Lower leg skin (tissue), 4 donors: Measurements from ENCODE around the gene PROSER2. TPM values are rescaled to one million over a fixed set of nuclear protein-coding genes. Genes with fewer than 3 reads are reported as not detected.

Experiments used
- DNase-seq, 2 donors: peaks; one replicate each; pipeline ENCODE4 v3.0.0-alpha.2; 2019; ENCODE audit warnings: low spot score in 2 of 2
- H3K4me3 ChIP-seq: fragments of 200-600 bp; sonication (generic); 2 replicates; pipeline ENCODE4 v1.5.1; 2017; ENCODE audit warnings: mild to moderate bottlenecking, low read depth; ENCODE audit not compliant: poor library complexity, severe bottlenecking
- POLR2A ChIP-seq, 2 donors: fragments of 450-650 bp; IDR thresholded peaks; one replicate each; pipeline ENCODE4 v1.6.1; 2016 to 2017; ENCODE audit warnings: antibody characterized with exemption in 2 of 2, mild to moderate bottlenecking in 1 of 2, moderate library complexity in 1 of 2
- WGBS, 2 donors: methylation state at CpG; one replicate each; pipeline ENCODE4 v1.1.5; 2018; 5-methylcytosine and 5-hydroxymethylcytosine counted together
- intact Hi-C: fragments of 100-400 bp; cut with DNase I; formaldehyde crosslinking; loops from one replicate; pipeline ENCODE4 v1.15.0; 2023; ENCODE audit warnings: low total_unique reads
- total RNA-seq, 4 donors: library from RNA; depleted of rRNA; stranded (reverse); fragments of >200 nt; gene quantifications; one replicate each; pipeline ENCODE4 v1.1.0, GENCODE V29; 2016
- TF ChIP-seq, protein P1 (sequence below), 3 donors: fragments of 450-650 bp; IDR thresholded peaks; one replicate each; pipeline ENCODE4 v1.5.1; 2016; ENCODE audit warnings: antibody characterized with exemption in 3 of 3, mild to moderate bottlenecking in 3 of 3, moderate library complexity in 2 of 3

The PROSER2 gene
- total RNA-seq, 4 donors from 2014 or later, result 5.6 to 14.7 (median 9.1) TPM

DNA sequence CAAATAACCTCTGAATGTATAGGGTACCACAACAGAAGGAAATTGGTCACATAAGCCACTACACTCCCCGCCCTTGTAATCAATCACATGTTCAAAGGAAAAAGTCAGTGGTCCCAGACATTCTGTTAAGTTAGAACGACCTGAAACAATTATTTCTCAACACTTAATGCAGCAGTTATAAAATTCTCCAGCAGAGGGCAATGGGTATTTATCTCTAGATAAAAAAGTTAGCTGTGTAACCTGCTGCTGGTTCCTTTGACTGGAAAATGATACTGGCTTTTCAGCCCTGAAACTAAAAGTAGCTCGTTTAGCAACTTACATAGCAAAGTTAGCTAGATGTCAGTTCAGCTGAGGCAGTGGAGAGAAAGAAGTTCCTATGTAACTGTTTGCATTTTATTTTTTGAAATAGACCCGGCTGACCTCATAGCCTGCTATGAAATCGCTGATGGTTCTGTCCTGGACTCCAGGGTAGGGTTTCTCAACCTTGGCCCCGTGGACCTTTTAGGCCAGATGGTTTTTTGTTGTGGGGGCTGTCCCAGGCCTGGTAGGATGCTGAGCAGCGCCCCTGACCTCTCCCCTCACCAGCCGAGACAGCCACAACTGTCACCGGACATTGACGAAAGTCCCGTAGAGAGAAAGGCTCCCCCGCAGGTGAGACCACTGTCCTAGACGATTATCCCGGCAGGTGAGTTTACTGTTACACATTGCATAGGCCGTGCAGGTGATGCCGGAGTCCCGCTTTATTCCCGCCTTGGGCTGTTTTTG, 40.2 kb upstream of the PROSER2 start:
- WGBS, 2 donors, result 45 to 55% methylated on average over 18 of the region's 18 CpGs
- no peak overlapping the region for H3K4me3 ChIP-seq
- TF ChIP-seq POLR2A (IDR thresholded peaks at IDR 0.05), result no peak
- TF ChIP-seq, protein P1, sequence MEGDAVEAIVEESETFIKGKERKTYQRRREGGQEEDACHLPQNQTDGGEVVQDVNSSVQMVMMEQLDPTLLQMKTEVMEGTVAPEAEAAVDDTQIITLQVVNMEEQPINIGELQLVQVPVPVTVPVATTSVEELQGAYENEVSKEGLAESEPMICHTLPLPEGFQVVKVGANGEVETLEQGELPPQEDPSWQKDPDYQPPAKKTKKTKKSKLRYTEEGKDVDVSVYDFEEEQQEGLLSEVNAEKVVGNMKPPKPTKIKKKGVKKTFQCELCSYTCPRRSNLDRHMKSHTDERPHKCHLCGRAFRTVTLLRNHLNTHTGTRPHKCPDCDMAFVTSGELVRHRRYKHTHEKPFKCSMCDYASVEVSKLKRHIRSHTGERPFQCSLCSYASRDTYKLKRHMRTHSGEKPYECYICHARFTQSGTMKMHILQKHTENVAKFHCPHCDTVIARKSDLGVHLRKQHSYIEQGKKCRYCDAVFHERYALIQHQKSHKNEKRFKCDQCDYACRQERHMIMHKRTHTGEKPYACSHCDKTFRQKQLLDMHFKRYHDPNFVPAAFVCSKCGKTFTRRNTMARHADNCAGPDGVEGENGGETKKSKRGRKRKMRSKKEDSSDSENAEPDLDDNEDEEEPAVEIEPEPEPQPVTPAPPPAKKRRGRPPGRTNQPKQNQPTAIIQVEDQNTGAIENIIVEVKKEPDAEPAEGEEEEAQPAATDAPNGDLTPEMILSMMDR (IDR thresholded peaks at IDR 0.05), result peak in 1 of 3 donors; percentile 18
- no peak for DNase-seq
- intact Hi-C loops, result loop anchor here (5.0 kb wide), 1 partner anchor 204 kb away; no protein-coding TSS in a partner anchor

DNA sequence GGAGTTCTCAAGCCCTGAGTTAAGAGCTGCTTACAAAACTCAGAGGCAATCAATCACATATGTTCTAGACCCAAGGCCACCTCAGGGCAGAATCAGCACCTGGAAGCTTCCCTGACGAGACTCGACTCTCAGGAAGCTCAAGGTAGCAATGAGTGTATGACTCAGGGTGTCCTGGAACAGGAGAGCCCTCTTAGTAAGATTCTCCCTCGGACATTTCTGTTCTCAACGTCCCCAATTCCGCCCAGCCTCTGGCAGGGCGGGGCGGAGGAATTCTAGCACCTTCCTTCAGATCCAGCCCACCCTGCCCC, 39.6 kb upstream of the PROSER2 start:
- H3K4me3 ChIP-seq, result no peak overlapping the region
- WGBS, 2 donors, result 61 to 68% methylated on average over 7 of the region's 7 CpGs
- TF ChIP-seq POLR2A (IDR thresholded peaks at IDR 0.05), result no peak
- TF ChIP-seq, protein P1 (IDR thresholded peaks at IDR 0.05), result no peak
- no peak for DNase-seq
- intact Hi-C loops, result loop anchor here (5.0 kb wide), 1 partner anchor 204 kb away; no protein-coding TSS in a partner anchor

DNA sequence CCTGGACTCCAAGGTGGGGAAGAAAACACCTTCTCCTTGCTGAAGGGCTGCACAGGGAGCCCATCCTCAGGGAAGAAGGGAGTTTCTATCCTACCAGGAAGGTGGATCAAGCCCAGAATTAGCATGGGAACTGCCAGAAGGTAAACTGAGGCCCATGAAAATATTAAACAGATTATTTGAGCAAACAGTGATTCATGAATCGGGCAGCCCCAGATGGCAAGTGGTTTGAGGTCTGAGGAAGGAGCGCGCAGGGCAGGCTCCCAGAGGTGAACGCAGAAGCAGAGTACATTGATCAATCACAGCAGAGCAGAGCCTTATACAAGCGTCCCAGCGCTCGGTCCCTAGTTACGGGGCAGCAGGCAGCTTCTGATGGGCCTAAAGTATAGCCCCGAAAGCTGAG, 35.8 kb upstream of the PROSER2 start:
- WGBS, 2 donors, result 88 to 92% methylated on average over 9 of the region's 9 CpGs
- intact Hi-C loops, result no loop called here
- DNase-seq, result no peak
- H3K4me3 ChIP-seq, result no peak overlapping the region
- TF ChIP-seq, protein P1 (IDR thresholded peaks at IDR 0.05), result no peak
- no peak for TF ChIP-seq POLR2A (IDR thresholded peaks at IDR 0.05)

GRCh38 chr10:11787846-11788245, 35.3 kb upstream of the PROSER2 start:
- WGBS, 2 donors, result 72 to 78% methylated on average over 9 to 10 of the region's 10 CpGs
- H3K4me3 ChIP-seq, result no peak overlapping the region
- intact Hi-C loops, result no loop called here
- TF ChIP-seq, protein P1 (IDR thresholded peaks at IDR 0.05), result no peak
- no peak for TF ChIP-seq POLR2A (IDR thresholded peaks at IDR 0.05)
- DNase-seq, result no peak

DNA sequence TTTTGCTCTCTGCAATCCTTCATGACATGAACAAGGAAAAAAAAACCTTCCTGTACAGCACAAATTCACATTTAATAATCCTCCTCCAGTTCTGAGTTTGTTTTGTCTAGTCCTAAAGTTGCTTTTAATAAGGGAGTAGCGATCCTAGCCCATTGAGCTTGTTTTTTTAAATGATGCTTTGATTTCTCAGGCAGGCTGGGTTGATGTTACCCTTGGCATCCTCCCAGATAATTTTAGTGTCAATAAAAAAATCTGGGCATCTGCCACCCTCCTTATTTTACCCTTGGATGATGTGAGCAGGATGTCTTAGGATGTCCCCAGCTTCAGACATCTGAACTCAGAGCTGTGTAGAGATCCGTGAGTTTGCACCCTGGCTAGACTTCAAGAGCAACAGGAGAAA, 33.9 kb upstream of the PROSER2 start:
- TF ChIP-seq, protein P1 (IDR thresholded peaks at IDR 0.05), result no peak
- no peak for TF ChIP-seq POLR2A (IDR thresholded peaks at IDR 0.05)
- intact Hi-C loops, result no loop called here
- no peak for DNase-seq
- 48 to 60% methylated on average over 2 of the region's 2 CpGs for WGBS, 2 donors
- H3K4me3 ChIP-seq, result no peak overlapping the region

DNA sequence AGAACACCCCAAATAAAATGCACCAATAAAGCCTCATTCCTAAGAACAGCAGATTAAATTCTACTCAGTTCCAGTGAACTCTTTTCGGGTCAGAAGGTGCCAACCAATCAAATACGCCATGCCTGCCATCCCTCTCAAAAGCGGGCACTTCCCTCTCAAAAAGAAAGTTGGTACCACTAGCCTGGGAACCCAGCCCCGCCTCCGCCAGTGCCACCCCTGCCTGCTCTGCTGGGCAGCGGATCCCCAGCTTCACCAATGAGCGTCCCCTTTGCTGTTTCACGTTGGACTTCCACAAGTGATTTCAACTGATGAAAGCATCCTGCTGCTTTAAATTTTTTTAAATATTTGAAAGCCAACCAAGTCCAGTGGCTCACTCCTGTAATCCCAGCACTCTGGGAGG, 33.2 kb upstream of the PROSER2 start:
- DNase-seq, result no peak
- TF ChIP-seq, protein P1 (IDR thresholded peaks at IDR 0.05), result no peak
- TF ChIP-seq POLR2A (IDR thresholded peaks at IDR 0.05), result no peak

More for the DNA sequence above, 33.2 kb upstream of the PROSER2 start:
- intact Hi-C loops, result no loop called here
- 80 to 83% methylated on average over 8 of the region's 8 CpGs for WGBS, 2 donors
- no peak overlapping the region for H3K4me3 ChIP-seq
